ENCODE measurements around the gene SSR2.

SSR2 gene

GRCh38 chr1:155961937-155962336 lies 58.8 kb downstream of the SSR2 start:
- peak; percentile 81 for DNase-seq (ENCODE audit: low read depth)
- TF ChIP-seq CTCF (IDR thresholded peaks at IDR 0.05; ENCODE audit: low read depth, low read length, missing control alignments) = peak; percentile 58
- H3K4me3 ChIP-seq (ENCODE audit: low read depth, low read length) = no peak overlapping the region
- in situ Hi-C loops (cut with HindIII; ENCODE audit: low sequenced_read_pairs) = no loop called here

GRCh38 chr1:155960081-155960745 lies 60.5 kb downstream of the SSR2 start:
- DNase-seq (ENCODE audit: low read depth) = no peak
- in situ Hi-C loops (cut with HindIII; ENCODE audit: low sequenced_read_pairs) = no loop called here
- no peak for TF ChIP-seq CTCF (IDR thresholded peaks at IDR 0.05; ENCODE audit: low read depth, low read length, missing control alignments)
- H3K4me3 ChIP-seq (ENCODE audit: low read depth, low read length) = no peak overlapping the region
